Measurements from ENCODE around the gene STX4. TPM values are rescaled to one million over a fixed set of nuclear protein-coding genes. Genes with fewer than 3 reads are reported as not detected.

The STX4 gene
- total and polyA plus RNA-seq, 9 of the 15 experiments (the other 6 are each of a cell fraction or from before 2014, with no cell fraction given): 3.2 to 48.0 (median 21.5) TPM

- TF ChIP-seq RERE (CRISPR knock-in tag; IDR thresholded peaks at IDR 0.05; ENCODE audit: borderline replicate concordance) (no peak), PCBP2 (IDR thresholded peaks at IDR 0.05; ENCODE audit: low read depth, low read length, poor library complexity, severe bottlenecking) (no peak), NFATC3 (IDR thresholded peaks at IDR 0.05) (no peak), BRD9 (IDR thresholded peaks at IDR 0.05; ENCODE audit: low read depth, partially characterized antibody) (no peak), NR2C2 (CRISPR knock-in tag; IDR thresholded peaks at IDR 0.05) (no peak), NR2C2 (tag; IDR thresholded peaks at IDR 0.05) (peak; percentile 28; the same call in 1 of the 2 replicates), NFRKB (IDR thresholded peaks at IDR 0.05; ENCODE audit: low read depth) (no peak; the same call in 1 of the 2 replicates), MCM5 (IDR thresholded peaks at IDR 0.05; ENCODE audit: low read depth) (no peak), PHF21A (IDR thresholded peaks at IDR 0.05; ENCODE audit: borderline replicate concordance, low read depth) (no peak), FOXO4 (CRISPR knock-in tag; IDR thresholded peaks at IDR 0.05) (peak; percentile 24; the same call in 1 of the 2 replicates), TAF15 (IDR thresholded peaks at IDR 0.05; ENCODE audit: low read depth, low read length) (no peak), ETV1 (tag; conservative IDR thresholded peaks at IDR 0.05; ENCODE audit: low read depth) (0 out of 2 replicates have a peak, but pooled peaks have one; percentile 29), ZNF347 (CRISPR knock-in tag; IDR thresholded peaks at IDR 0.05; ENCODE audit: low read depth) (no peak), ZNF717 (CRISPR knock-in tag; IDR thresholded peaks at IDR 0.05) (no peak), RAD21 (CRISPR knock-in tag; conservative IDR thresholded peaks at IDR 0.05 in 1 of 2, IDR thresholded peaks at IDR 0.05 in 1 of 2) (0 out of 4 replicates have a peak, but pooled peaks of 1 of the 2 experiments have one; percentile 3), SRSF1 (IDR thresholded peaks at IDR 0.05; ENCODE audit: low read depth, low read length) (no peak)
- TF ChIP-seq, protein P1, sequence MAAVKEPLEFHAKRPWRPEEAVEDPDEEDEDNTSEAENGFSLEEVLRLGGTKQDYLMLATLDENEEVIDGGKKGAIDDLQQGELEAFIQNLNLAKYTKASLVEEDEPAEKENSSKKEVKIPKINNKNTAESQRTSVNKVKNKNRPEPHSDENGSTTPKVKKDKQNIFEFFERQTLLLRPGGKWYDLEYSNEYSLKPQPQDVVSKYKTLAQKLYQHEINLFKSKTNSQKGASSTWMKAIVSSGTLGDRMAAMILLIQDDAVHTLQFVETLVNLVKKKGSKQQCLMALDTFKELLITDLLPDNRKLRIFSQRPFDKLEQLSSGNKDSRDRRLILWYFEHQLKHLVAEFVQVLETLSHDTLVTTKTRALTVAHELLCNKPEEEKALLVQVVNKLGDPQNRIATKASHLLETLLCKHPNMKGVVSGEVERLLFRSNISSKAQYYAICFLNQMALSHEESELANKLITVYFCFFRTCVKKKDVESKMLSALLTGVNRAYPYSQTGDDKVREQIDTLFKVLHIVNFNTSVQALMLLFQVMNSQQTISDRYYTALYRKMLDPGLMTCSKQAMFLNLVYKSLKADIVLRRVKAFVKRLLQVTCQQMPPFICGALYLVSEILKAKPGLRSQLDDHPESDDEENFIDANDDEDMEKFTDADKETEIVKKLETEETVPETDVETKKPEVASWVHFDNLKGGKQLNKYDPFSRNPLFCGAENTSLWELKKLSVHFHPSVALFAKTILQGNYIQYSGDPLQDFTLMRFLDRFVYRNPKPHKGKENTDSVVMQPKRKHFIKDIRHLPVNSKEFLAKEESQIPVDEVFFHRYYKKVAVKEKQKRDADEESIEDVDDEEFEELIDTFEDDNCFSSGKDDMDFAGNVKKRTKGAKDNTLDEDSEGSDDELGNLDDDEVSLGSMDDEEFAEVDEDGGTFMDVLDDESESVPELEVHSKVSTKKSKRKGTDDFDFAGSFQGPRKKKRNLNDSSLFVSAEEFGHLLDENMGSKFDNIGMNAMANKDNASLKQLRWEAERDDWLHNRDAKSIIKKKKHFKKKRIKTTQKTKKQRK (IDR thresholded peaks at IDR 0.05; ENCODE audit: borderline replicate concordance, low read depth, low read length): no peak
Measured at GRCh38 chr16:30992931-30993816, 40.2 kb upstream of the STX4 start (continued).

All from K562 (cell line).